DND-41 (cell line): Measurements from ENCODE around the gene GPHN.

Experiments
- ATAC-seq: fragments of 200-7000 bp; cut with Tn5 transposase; 3 replicates; pipeline ENCODE4 v1.9.1; 2021; ENCODE audit warnings: low read depth; ENCODE audit not compliant: insufficient read depth
- DNase-seq: peaks from one replicate; pipeline ENCODE4 v3.0.0-alpha.2; 2020
- H2AFZ ChIP-seq: 2 replicates; pipeline ENCODE4 v1.6.0; 2012; ENCODE audit warnings: low read depth, low read length
- H3K27ac ChIP-seq: 2 replicates; pipeline ENCODE4 v1.5.1; 2012; ENCODE audit warnings: low read length, inconsistent platforms
- H3K27me3 ChIP-seq: fragments of 200-600 bp; sonication (generic); 2 replicates; pipeline ENCODE4 v1.6.0; 2012; ENCODE audit warnings: low read length, mild to moderate bottlenecking, inconsistent platforms; ENCODE audit not compliant: insufficient read depth, poor library complexity
- H3K36me3 ChIP-seq: 2 replicates; pipeline ENCODE4 v1.5.1; 2012; ENCODE audit warnings: low read length, inconsistent platforms; ENCODE audit not compliant: insufficient read depth
- H3K4me1 ChIP-seq: 2 replicates; pipeline ENCODE4 v1.5.1; 2012; ENCODE audit warnings: mild to moderate bottlenecking, low read length; ENCODE audit not compliant: insufficient read depth
- H3K4me2 ChIP-seq: 2 replicates; pipeline ENCODE4 v1.6.0; 2012; ENCODE audit warnings: mild to moderate bottlenecking, moderate library complexity, low read length, inconsistent platforms; ENCODE audit not compliant: insufficient read depth
- H3K4me3 ChIP-seq, 2 experiments: fragments of 200-600 bp in 1 of 2; shearing (Covaris generic) in 1 of 2; 2 replicates each; pipeline ENCODE4 v1.5.1; 2012 to 2016; ENCODE audit warnings: inconsistent platforms in 2 of 2, low read length in 2 of 2, mild to moderate bottlenecking in 2 of 2, low read depth in 1 of 2, moderate library complexity in 1 of 2
- H3K79me2 ChIP-seq: 2 replicates; pipeline ENCODE4 v1.6.0; 2012; ENCODE audit warnings: low read length, inconsistent platforms; ENCODE audit not compliant: insufficient read depth
- H3K9ac ChIP-seq: 2 replicates; pipeline ENCODE4 v1.6.0; 2012; ENCODE audit warnings: low read depth, mild to moderate bottlenecking, inconsistent platforms, low read length, moderate library complexity
- H3K9me3 ChIP-seq: 2 replicates; pipeline ENCODE4 v1.5.1; 2012; ENCODE audit warnings: low read length, moderate library complexity, mild to moderate bottlenecking, inconsistent platforms; ENCODE audit not compliant: insufficient read depth, severe bottlenecking
- H4K20me1 ChIP-seq: 2 replicates; pipeline ENCODE4 v1.6.0; 2012; ENCODE audit warnings: low read length; ENCODE audit not compliant: insufficient read depth
- CTCF ChIP-seq: IDR thresholded peaks from 2 replicates; pipeline ENCODE4 v1.5.1; 2012; ENCODE audit warnings: borderline replicate concordance, low read length, moderate library complexity, mild to moderate bottlenecking; ENCODE audit not compliant: poor library complexity, severe bottlenecking; ENCODE audit errors: extremely low read depth
- EZH2 ChIP-seq: IDR thresholded peaks from 3 replicates; pipeline ENCODE4 v1.6.1; 2012; ENCODE audit warnings: borderline replicate concordance, low read depth, mild to moderate bottlenecking, moderate library complexity, low read length, inconsistent platforms; ENCODE audit not compliant: severe bottlenecking

Gene GPHN

DNA sequence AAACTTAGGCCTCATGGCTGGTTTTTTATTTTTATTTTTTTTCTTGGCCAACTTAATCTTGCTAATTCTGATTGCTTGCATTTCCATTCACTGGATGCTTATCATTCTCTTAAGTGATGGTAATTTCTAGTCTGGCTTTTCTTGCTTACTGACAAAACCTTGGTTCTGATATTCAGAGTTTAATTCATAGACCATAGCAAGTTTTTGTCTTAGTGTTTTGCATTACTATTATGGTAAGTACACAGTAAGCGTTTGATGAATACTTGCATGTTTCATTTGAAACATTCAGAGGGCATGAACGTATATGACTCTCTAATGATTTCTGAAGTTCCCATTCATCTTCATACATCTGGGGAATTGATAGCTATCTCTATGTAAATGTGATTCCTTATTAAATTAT lies 55.8 kb downstream of the GPHN start:
- TF ChIP-seq EZH2 (no peak), CTCF (no peak)
- Histone ChIP-seq H4K20me1 (no peaks in the 10 kb centered on the region; the same call in 1 of the 2 replicates), H3K79me2 (peaks cover 2% of the 10 kb centered on the region; the same call in 1 of the 2 replicates), H2AFZ (no peak overlapping the region), H3K9me3 (no peaks in the 10 kb centered on the region), H3K9ac (no peak overlapping the region), H3K4me2 (no peak overlapping the region), H3K4me1 (no peaks in the 10 kb centered on the region), H3K36me3 (no peaks in the 10 kb centered on the region), H3K4me3 (no peak overlapping the region), H3K27ac (no peak overlapping the region), H3K27me3 (no peaks in the 10 kb centered on the region)
- DNase-seq, result no peak
- no peak for ATAC-seq

DNA sequence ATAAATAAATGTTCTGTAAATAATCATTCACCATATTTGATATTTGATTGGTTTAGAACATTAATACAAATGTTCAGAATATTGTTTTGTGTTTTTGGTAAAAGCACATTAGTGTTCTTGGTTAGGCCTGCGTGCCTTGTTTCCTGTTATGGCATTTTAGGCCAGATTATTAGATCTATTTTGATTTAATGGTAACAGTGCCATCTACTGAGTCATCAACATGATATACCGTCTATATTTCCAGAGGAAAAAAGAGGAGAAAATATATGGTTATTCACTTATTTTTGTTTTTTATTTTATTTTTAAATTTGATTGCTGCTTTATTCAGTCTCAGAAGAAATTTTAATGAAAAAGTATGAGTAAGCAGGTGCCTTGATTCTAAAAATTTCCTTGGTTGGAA lies 60.3 kb downstream of the GPHN start:
- Histone ChIP-seq H3K4me1 (no peaks in the 10 kb centered on the region), H3K36me3 (no peaks in the 10 kb centered on the region), H3K27me3 (no peaks in the 10 kb centered on the region), H3K9ac (no peak overlapping the region), H3K4me3 (no peak overlapping the region), H4K20me1 (no peaks in the 10 kb centered on the region), H3K9me3 (no peaks in the 10 kb centered on the region), H3K4me2 (no peak overlapping the region), H3K79me2 (peaks cover 7% of the 10 kb centered on the region; the same call in 1 of the 2 replicates), H3K27ac (no peak overlapping the region), H2AFZ (no peak overlapping the region)
- TF ChIP-seq CTCF (no peak), EZH2 (no peak)
- ATAC-seq (no peak), DNase-seq (no peak)

- Histone ChIP-seq H3K9ac (no peak overlapping the region), H3K27ac (no peak overlapping the region), H3K4me3 (no peak overlapping the region), H3K79me2 (peaks cover 22% of the 10 kb centered on the region), H3K36me3 (0 out of 2 replicates have a peak, but pooled peaks cover 11% of the 10 kb centered on the region), H3K9me3 (peaks cover 25% of the 10 kb centered on the region), H3K4me2 (no peak overlapping the region), H4K20me1 (no peaks in the 10 kb centered on the region), H3K4me1 (no peaks in the 10 kb centered on the region), H2AFZ (no peak overlapping the region), H3K27me3 (no peaks in the 10 kb centered on the region)
- TF ChIP-seq CTCF (no peak), EZH2 (no peak)
- ATAC-seq, result no peak
- no peak for DNase-seq
Observed at GRCh38 chr14:66572826-66573225, 64.9 kb downstream of the GPHN start.

- Histone ChIP-seq H3K9ac (no peak overlapping the region), H3K4me1 (no peaks in the 10 kb centered on the region), H2AFZ (no peak overlapping the region), H3K4me2 (no peak overlapping the region), H3K9me3 (peaks cover 28% of the 10 kb centered on the region), H3K27me3 (no peaks in the 10 kb centered on the region), H3K36me3 (0 out of 2 replicates have a peak, but pooled peaks cover 11% of the 10 kb centered on the region), H4K20me1 (no peaks in the 10 kb centered on the region), H3K4me3 (no peak overlapping the region), H3K79me2 (peaks cover 22% of the 10 kb centered on the region), H3K27ac (no peak overlapping the region)
- TF ChIP-seq CTCF (no peak), EZH2 (no peak)
- no peak for ATAC-seq
- no peak for DNase-seq
Observed at GRCh38 chr14:66575014-66575413, 67.1 kb downstream of the GPHN start.
